Measurements from ENCODE around the gene PLCB1.

Gene PLCB1

DNA sequence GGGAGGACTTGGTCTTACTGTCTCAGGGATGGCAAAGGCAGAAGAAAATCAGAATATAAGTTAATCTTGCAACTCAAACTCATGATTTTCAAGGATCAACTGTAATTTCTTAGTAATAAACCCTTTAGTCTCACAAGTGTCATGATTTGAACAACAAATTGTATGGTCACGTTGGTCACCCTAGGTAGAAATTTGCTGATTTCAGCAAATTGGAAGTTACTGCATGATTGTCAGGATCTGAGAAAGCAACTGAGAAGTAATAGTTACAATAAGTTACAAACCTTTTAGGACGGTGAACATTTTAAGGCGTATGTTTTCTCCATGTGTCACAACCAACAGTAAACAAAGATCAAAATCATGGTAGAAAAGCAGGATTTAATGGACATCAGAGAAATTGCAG lies 375.2 kb downstream of the PLCB1 start:
- no peak for DNase-seq (ENCODE audit: low read depth)

DNA sequence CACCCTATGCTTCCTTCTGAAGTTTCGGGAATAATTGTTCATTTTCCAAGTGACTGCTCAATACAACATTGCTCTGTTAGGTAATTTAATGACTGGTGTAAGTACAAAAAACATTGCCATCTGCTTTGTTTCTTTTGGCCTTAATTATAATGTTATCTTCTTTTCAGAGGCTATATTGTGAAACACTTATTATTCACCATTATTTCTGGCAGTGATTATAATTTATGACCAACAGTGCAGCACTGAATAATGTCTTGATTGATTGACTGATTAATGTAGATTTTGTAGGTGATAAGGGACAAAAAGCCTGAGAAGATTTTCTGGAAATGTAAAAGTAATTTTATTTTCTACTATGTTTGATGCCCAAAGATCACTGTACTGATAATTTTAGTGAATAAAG lies 377.7 kb downstream of the PLCB1 start:
- DNase-seq (ENCODE audit: low read depth): no peak

DNA sequence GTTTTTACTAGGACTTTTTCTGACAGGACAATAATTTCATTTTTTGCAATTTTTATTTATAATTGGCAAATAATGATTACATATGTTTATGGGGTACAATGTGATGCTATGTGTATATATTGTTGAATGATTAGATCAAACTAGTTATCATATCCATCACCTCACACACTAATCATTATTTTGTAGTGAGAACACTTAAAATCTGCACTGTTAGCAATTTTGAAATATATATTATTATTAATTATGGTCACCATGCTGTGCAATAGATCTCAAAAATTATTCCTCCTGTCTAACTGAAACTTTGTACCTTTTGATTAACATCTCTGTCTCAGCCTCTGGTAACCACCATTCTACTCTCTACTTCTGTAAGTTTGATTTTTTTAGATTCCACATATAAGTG lies 378.7 kb downstream of the PLCB1 start:
- no peak for DNase-seq (ENCODE audit: low read depth)

DNA sequence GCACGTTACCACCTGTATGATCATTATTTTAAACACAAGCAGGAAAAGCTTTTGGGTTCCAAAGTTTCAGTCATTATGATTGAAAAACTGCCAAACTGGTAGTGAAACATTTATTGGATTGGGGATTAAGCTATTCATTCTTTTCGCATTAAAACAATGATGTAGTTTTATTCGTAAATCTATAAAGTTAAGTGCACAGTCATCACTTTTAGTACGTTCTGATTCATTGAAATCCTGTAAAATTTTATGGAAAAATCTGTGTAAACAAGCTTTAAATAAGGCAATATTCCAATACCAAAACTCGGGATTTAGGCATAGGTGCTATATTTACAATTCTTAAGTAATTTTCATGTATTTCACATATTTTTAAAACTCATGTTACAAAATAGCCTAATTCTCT lies 379.9 kb downstream of the PLCB1 start:
- DNase-seq (ENCODE audit: low read depth): no peak

DNA sequence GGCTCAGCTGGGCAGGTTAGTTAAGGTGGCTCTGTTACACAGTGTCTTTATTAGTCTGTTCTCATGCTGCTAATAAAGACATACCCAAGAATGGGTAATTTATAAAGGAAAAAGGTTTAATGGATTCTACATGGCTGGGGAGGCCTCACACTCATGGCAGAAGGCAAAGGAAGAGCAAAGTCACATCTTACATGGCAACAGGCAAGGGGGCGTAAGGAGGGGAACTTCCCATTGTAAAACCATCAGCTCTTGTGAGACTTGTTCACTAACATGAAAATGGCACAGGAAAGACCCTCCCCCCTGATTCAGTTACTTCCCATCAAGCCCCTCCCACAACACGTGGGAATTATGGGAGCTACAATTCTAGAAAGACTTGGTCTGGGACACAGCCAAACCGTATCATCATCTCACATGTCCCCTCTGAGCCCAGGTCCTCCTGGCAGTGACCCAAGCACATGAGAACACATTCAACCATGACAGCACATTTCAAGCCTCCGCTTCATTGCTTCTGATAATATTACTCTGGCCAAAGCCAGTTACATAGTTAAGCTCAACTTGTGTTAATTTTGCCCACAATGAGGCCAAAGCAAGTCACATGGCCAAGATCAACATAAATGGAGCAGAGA lies 383.9 kb downstream of the PLCB1 start:
- DNase-seq (ENCODE audit: low read depth): no peak

DNA sequence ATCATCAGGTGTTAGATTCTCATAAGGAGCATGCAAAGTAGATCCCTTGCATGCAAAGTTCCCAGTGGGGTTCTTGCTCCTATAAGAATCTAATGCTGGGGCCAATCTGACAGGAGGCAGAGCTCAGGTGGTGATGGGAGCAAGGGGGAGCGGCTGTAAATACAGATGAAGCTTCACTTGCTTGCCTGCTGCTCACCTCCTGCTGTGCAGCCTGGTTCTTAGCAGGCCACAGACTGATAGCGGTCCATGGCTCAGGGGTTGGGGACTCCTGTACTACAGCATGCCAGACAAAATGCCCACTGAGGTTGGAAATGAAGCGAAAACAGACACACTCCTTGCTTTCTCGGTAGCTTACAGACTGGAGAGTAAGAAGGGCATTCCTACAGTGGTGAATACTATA lies 386.8 kb downstream of the PLCB1 start:
- DNase-seq (ENCODE audit: low read depth): no peak

DNA sequence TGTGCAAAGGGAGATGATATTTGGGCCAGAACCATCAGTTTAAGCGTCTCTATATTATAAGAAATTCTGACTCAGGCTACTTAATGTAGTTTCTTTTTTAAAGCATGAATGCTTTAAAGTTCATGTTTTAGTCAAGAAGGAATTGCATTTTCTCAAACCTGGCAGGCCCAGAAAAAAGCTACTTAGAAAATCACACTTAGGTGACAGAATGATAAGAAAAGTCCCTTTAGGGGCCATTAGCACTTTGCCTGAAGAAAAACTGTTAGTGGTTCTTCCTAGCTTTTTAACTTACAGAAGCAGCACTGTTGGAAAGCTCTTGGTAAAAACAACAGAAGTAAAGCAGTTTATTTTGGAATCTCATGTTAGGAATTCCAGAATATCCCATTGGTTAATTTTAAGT lies 387.8 kb downstream of the PLCB1 start:
- DNase-seq (ENCODE audit: low read depth): no peak

DNA sequence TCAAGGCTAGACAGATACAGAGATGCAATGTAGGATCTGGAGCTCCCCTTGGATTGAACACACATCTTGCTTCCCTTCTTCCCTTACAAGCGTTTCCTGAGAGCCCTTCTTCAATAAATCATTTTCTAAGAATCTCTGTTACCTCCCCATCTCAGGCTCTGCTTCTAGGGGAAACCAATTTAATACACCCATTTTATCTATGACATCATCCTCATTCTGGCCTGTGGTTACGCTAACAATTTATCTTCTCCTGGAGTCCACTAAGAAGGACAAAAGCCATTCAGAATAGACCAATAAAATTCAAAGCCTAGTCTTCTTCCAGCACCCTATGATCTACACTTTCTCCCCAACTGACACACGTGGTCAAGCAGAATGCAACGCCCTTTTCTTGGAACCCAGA lies 390.1 kb downstream of the PLCB1 start:
- DNase-seq (ENCODE audit: low read depth): no peak

DNA sequence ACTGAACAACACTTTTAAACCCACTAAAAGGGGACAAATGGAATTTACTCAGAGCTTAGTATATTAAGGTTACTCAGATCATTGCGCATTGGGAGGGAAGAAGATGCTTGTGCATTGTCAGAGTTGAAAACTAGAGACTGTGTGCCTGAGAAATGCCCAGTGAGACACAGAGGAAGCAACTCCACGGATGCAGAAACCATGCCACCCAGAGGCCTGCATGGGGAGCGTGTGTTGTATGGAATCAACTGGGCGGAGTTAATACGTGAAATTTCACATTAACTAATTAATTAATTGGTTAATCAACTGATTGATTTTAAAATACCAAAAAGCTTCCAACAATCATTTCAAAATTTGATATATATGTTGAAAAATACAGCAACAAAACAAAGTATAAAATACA lies 391.6 kb downstream of the PLCB1 start:
- DNase-seq (ENCODE audit: low read depth): no peak

DNA sequence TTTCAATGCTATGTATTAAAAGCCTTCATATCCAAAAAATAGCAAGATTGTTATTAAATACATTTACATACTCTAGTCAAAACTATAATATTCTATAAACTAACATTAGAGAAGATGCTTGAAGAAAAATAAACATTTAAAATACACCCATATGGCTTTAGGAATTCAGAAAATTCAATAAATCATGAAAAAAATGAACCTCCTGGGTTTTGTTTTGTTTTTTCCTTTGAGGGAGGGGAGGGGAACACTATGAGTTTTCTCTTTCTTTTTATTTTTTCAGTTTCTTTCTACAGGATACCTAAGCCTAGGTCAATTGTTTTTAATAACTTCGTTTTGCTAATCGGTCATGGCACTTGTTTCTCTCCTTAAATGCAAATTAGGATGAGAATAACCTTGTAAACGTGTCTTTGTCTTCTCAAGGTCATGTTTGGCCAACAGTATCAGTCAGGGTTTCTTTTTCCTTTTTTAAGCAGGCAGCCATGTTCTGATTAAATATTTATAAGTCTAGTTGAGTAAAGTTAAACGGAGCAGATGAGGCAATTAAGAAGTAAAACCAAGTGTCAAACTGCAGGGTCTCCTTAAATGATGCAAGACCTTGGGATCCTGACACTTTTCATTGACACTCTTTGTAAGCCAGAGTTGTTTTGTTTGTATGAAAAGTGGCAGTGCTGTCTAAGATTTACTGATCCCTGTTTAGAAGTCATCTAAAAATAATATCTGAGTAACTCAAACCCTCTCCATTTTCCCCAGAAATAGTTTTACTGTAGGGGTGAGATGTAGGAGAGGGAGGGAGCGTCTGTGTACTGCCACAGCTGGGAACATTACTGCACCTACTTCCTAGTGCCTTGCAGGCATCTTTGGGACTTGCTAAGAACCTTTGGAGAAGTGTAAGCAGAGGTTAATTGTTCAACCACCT lies 392.3 kb downstream of the PLCB1 start:
- DNase-seq (ENCODE audit: low read depth): no peak

DNA sequence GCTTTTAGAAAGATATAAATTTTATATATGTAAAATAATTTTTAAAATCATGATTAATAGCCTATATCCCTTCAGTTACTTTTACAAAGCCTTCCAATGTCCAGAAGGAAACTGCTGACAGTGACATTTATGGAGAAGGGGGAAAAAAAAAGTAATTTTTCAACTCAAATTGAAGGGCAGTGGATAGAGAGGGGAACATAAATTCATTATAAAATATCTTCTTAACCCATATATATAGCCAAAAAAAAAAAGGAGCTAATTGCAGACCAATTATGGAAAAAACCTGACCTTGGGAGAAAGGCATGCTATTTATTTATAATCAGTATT lies 392.9 kb downstream of the PLCB1 start:
- no peak for DNase-seq (ENCODE audit: low read depth)

DNA sequence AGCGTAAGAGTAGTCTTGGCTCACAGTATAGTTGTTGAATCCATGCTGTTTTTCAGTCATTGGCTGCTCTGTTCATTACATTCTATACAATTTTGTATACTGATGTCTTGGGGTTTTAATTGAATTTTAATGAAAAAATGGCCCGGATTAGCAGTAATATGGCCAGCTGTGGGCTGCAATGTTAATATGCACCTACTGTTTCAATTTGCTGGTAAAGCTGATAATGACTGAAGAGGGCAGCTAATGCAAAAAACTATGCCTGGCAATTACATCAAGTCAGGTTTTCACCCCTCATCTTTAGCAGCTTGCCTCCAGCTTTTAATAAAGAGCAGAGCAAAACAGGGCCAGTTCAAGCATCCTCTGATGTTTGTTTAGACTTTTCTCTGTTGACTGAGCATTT lies 394.5 kb downstream of the PLCB1 start:
- DNase-seq (ENCODE audit: low read depth): no peak

DNA sequence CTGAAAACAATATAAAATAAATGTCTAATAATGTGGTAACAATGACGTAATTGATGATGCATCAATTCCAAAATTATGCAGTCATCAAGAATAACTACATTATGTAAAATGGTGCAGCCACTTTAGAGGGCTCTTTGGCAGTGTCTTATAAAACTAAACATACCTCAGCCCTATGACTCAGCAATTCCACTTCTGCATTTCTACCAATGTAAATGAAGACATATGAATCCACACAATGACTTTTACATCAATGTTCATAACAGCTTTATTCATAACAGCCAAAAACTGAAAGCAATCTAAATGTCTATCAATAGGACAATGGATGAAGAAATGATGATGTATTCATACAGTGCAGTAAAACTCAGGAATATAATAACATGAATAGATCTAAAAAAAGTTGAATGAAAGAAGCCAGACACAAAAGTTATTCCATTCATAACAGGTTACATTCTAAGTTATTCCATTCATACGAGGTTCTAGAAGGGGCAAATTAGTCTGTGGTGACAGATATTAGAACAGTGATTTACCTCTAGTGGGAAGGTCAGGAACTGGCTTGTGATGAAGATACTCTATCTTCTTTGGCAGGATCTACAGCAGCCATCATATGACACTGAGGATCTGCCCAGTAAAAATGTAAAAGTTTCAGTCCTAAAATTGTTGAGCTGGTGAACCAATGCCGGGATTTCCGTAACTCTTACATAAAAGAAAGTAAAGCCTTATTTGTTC lies 396.1 kb downstream of the PLCB1 start:
- no peak for DNase-seq (ENCODE audit: low read depth)

DNA sequence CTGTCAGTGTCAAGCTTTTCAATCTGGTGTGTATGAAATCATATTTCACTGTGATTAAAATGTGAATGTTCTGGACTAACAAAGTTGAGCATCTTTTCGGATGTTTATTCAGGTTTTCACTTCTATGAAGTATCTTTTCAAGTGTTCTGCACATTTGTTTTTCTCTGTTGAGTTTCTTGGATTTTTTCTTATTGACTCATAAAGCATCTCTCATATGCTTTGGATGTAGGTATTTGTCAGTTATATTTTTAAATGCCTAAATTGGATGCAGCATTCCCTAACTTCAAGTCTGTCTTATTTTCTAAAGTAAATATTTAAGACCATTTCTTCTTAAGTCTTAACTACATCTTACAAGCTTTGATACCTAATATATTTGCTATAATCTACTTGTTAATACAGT lies 398.0 kb downstream of the PLCB1 start:
- no peak for DNase-seq (ENCODE audit: low read depth)

DNA sequence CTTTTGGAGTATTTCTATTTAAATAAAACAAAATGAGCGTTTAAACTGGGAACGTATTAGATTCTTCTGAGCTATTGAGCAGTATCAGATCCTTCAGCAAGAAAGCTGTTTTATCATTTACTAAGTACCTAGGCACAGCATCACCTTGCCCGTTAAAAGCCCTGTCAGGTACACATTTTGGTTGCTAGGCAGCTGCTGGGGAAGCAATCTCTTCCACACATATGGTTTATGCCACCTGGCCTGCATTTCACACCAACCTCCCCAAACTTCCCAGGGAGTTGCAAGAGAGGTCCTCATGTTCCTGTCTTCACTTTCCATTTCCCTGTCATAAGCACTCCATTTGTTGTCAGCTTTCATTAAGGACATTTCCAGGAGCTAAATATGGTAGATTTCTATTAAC lies 400.1 kb downstream of the PLCB1 start:
- DNase-seq (ENCODE audit: low read depth): no peak

DNA sequence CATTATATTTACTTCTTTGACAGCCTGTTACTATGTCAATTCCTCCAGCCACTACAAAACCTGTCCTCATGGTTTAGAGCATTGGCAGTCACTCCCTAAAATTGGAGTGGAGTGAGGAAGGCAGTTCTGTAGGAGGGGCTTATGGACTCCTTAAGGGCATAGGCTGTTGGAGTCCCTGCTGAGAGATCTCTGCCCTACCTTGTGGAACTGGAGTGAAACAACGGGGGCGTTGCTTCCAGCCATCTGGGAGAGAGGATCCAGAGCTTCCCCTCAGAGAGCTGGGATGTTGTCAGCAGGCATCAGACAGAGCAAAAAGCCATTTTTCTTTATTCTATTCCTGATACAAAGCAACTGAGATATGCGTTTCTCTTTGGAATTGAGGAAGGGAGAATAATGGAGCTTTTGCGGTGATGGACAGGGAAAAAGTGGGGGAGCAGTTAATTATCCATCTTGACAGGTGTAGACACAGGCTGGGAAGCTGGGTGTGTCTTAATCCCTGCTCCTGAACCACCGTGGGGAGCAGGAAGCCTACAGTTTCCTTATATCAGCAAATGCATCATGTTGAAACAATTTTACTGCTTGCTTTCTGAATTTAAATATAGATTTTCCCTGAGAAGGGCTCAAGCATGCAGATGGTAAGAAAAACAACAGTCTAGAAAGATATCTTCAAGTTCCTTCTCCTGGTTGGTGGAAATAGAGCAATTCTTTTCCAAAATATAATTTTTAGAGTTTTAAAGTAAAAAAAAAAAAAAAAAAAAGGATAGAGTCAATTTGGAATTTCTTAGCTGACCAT lies 402.5 kb downstream of the PLCB1 start:
- DNase-seq (ENCODE audit: low read depth): no peak

DNA sequence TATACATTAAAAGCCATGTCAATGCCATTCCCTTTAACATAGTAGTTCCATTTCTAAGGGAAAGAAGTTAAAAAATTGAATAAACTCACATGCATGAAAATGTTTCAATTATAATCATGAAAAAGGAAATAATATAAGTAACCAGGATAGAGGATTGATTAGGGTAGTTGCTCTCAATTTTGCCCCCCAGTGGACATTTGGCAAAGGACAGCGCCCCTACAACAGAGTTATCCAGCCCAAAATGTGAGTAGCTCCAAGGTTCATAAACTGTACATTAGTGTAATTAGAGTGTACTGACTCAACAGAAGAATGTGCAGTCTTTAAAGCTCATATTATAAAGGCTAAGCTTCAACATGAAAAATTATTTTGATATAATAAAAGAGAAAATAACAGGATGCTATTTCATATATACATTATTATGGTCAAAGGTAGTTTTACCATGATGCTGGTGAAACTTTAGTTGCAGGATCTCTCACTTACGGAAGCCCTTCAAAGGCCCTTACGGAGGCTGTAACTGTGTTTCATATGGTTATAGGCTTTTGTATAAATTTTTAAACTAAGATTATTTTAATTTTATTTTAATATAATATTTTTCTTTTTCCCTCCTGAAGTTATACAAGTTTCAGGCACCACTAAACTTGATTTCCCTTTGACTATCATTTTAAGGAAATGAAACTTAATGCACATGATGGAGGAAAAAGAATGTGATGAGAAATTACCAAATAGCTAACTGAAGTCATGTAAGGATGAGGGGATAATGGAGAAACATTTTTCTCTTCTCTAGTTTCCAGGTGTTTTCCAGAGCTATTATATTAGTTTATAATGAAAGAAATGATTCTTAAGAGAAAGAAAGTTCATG lies 403.6 kb downstream of the PLCB1 start:
- DNase-seq (ENCODE audit: low read depth): no peak

DNA sequence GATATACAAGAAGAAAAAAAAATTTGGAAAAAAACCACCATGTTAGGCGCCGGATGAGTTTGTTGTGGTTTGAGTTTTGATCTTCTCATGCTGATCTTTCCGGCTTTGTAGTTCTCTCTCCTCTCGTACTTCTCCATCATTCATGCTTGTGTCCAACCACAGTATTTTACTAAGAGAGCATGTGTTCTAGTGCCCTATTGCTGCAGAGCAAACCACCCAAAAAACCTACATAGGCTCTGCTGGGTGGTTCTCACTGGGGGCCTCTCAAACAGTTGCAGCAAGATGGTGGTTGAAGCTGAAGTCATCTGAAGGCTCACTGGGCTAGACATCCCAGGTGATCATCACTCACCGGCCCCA lies 404.2 kb downstream of the PLCB1 start:
- no peak for DNase-seq (ENCODE audit: low read depth)

DNA sequence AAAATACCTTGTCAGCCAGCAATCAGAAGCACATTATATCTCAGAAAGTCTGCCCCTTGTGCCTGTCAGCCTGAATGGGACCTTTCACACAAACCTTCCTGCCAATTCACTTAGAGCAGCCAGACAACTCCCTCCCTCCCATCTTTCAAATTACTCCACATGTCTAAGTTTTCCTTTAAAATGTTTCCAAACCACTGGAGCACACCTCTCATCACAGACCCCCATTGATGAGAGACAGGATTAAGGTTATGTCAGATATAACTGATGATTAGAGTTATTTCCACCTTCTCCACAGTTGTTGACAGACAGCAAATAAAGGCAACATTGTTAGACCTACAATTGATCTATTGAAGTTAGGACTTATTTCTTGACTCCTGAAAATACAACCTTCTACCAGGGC lies 408.4 kb downstream of the PLCB1 start:
- DNase-seq (ENCODE audit: low read depth): no peak

DNA sequence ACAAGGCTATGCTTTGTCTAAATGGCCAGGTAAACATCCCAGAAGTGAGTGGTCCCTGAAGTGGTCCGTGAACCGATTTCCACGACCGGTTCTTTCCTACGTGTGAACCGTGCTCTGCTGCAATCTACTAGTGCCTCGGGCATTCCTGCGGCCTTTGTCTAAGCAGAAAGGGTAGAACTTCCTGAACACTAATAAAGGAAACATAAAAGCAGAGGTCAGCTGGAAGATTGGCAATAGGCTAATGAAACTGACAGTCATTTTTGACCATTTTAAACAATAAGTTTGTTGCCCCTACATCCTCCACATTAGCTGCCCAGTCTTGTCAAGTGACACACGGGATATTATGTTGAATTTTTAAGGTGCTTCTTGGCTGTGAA lies 410.0 kb downstream of the PLCB1 start:
- no peak for DNase-seq (ENCODE audit: low read depth)

DNA sequence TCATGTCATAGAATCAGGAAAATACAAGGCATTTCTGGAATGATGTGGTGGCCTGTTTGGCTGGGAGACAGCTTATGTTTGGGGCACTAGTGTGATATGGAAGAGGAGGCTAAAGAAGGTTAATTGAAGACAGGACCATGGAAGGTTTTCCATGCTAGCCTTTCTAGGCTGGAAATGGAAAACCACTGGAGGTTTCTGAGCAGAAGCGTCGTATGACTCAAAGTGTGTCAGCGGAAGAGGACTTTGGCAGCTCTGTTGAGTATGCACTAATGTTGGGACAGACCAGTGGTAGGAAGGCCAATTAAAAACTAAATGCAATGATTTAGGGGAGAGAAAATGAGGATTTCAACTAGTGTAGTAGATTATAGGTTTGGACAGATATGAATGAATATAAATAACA lies 413.1 kb downstream of the PLCB1 start:
- no peak for DNase-seq (ENCODE audit: low read depth)

All from activated T-cell treated with anti-CD3 and anti-CD28 coated beads for 48 hours (primary cell).